GM19452 (cell line): ENCODE measurements around the gene CRYBA4.

Experiments used
- ATAC-seq: cut with Tn5 transposase; IDR thresholded peaks from one replicate; pipeline ENCODE4 v1.9.1; 2021; ENCODE audit not compliant: unreplicated experiment

Gene CRYBA4

DNA sequence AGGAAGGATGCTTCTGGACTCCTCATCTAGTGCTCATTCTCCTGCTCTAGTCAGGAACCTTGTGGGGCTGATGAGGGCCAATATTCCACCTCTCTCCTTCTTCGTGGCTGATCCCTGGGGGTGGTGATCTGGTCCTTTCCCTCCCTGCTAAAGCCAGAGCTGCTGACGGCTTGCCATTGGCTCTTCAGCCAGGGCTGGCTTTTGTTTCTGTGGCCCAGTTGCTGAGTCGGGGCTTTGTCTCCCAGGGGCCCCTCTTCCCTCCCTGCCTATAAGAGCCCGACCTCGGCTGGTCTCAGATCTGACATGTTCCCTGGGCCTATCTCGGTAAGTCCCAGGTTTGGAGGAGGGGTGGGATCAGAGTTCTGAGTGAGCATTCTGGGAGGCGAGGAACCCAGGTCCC, at the start of gene CRYBA4:
Gene CRYBA4 (plus strand): TSS at position 301 of the 400 bp plus-strand sequence. CDS start 634 bp downstream, outside the sequence.
- ATAC-seq: no peak

DNA sequence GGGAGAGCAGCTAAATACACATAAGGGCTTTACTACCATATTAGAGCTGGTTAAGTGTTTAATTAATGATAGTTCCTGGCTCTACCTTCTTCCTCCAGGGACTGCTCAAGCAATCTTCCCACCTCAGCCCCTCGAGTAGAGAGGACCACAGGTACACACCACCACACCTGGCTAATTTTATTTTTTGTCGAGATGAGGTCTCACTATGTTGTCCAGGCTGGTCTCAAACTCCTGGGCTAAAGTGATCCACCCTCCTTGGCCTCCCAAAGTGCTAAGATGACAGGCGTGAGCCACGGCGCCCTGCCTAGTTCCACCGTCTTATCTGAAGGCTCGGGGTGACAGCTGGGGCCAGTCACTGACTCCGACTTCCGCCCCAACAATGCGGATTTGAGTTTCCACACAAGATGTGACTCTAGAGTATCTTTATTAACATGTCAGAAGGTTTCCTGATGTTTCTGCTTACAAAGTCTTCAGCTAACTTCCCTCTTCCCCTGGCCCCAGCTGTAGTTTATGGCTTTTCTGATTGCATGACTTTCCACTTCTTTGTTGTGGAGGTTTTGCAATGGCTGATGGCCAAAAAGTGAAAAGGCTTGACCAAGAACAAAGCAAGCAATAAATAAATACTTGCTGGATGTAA, 48.6 kb upstream of the CRYBA4 start:
- ATAC-seq: no peak

DNA sequence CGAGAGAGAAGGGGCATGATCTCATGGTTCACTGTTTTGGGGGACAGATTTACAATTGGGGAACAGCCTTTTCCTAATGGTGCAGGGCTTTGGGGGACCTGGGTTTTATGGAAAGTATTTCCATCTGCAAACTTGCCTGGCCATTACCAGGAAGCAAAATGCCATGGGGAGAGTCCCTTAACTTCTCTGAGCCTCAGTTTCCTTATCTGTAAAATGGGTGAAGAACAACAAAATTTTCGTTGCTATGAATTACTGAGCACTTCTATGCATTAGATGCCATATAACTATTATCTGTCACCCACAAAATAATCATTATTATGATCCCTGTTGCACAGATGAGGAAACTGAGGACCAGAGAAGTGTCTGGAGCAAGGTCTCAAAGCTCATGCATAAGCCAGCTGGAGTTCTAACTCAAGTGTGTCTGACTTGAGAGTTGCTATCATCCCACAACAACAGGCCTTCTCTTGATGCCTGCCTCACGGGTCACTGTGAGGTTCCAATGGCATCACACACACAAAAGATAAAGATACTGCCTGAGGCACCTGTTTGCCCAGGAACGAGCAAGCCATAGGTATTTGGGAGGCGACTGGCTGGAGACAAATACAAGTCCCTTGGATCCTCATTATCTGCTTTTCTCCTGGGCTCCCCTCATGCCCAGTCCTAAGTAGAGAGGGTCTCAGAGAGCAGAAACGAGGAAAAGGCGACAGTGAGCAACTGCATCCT, 47.6 kb upstream of the CRYBA4 start:
- ATAC-seq: no peak

DNA sequence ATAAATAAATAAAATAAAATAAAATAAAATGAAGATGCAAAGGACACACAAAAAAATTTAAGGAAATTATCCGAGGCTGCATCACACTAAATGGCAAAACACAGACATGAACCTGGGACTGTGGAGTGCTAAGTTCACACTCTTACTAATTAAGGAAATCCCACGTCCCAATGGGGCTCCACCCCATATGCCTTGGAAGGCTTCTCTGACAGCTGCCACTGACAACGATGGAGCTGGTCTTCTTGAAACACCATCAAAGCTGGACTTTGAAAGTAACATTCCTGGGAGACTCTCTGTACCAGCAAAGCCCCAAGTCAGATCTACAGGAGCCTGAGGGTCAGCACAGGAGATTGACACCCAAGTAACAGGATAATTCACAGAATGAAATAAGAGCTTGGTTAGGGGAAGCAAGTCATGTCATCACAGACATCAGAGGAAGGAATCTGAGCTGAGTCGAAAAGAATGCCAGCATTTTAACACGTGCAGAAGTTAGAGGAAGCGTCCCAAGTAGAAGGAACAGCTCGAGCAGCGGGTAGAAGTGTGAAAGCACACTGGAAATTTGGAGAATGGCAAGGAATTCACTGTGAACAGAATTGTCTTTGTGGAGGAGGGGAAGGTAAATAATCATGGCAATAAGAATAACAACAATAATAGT, 45.6 kb upstream of the CRYBA4 start:
- no peak for ATAC-seq

DNA sequence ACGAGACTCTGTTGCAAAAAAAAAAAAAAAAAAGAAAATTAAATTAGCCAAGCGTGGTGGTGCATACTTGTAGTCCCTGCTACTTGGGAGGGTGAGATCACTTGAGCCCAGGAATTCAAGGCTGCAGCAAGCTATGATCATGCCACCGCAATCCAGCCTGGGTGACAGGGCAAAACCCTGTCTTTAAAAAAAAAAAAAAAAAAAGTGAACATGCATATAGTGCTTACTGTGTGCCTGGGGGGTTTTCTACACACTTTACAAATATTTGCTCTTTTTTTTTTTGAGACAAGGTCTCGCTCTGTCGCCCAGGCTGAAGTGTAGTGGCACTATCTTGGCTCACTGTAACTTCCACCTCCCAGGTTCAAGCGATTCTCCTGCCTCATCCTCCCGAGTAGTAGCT, 44.7 kb upstream of the CRYBA4 start:
- no peak for ATAC-seq

DNA sequence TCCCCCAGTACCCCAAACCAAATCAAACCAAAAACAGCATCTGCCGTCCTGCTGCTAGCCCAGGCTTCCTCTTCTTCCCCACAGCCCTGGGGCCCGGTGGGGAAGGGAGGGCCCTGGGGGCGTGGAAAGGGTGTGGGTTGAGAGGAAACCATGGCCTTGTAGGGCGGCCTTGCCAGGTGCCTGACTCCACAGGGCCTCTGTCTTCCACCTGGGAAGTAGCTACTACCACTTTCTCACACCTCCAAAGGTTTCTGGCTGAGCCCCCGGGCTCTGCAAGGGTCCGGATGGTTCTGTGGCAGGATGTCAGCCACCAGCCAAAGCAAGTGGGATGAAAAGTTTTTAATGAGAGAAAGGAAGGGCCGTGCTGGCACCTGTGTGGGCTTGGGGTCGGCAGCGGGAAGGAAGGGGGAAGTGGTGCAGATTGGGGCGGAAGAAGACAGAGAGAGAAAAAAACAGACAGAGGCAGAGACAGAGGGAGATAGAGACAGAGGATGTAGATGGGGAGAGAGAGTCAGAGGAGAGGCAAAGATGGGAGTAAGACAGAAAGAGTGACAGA, 42.4 kb upstream of the CRYBA4 start:
- peak; percentile 69 for ATAC-seq

DNA sequence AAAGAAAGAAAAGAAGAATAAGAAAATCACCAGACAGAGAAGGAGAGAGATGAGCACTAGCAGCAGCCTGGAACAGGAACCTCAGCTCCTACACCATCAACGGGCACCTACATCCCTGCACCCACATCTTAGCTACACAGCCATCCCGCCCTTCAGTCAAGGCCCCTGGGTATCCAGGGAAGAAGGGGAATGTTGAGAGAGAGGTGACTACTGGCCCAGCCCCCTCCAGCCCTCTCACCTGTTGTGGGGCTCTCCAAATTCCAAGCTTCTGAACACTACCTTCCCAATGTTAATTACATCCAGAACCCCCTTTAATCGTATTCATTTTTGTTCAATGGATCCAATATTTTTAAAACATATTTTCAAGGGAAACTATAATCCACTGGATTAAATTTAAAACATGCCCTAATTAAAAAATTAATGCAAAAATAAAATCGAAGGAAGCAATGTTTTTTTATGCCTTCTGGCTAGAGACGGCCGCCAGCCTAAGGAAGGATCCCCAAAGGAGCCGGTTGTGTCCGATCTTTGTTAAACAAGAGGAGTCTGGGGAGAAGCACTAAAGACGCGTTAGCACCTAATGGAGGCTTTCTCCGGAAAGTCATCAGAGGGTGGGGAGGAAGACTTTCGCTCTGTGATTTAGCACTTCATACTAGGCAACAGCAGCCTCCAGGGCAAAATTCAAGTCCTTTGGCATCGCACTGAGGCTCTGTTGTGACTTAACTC, 41.4 kb upstream of the CRYBA4 start:
- no peak for ATAC-seq

DNA sequence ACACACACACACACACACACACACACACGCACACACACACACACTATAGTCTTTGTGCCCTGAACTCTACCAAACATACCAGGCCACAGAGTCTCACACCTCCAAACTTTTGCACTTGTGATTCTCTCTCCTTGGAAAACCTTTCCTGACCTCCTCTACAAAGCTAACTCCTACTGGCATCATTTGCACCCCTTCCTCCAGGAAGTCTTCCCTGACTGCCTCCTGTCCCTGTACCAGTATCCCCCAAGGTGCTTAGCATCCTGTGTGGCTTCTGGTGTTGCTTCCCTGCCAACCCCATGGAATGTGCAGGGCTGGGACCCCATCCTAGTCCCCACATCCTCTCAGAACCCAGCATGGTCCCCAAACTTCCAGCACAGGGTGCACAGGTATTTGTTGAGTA, 40.7 kb upstream of the CRYBA4 start:
- no peak for ATAC-seq

DNA sequence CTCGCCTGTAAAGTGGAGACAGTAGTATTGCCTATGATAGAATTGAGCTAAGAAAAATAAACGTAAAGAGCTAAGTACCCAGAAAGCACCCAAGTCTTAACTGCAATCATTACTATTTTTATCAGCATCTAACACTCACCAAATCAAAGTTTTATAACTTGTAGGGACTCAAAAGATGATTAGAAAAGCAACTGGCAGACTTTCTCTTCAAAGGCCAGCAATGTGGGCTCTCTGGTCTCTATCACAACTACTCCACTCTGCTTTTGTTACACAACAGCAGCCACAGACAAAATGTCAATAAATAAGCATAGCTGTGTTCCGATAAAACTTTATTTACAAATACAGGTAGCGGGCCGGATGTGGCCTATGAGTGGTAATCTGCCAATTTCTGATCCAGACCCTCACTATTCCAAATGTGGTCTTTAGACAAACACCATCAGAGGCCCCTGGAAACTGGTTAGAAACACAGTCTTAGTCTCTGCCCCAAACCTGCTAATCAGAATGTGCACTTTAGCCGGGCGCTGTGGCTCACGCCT, 40.1 kb upstream of the CRYBA4 start:
- ATAC-seq: no peak

DNA sequence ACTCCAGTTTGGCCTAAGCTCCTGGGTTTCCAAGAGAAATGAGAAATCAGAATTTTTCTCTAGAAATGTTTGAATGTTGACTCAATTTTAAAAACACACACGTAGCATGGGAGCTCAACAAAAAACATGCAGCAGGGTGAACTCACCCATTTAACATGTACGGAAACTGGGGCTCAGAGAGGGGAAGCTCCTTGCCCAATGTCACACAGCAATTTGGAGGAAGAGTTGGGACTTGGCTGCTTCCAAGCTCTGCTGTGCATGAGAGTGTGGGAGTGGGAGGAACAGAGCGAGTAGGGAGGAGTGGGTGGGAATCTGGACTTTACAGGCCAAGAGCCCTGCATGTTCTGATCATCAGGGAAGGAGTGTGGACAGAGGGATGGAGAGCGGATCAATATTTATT, 37.8 kb upstream of the CRYBA4 start:
- no peak for ATAC-seq

DNA sequence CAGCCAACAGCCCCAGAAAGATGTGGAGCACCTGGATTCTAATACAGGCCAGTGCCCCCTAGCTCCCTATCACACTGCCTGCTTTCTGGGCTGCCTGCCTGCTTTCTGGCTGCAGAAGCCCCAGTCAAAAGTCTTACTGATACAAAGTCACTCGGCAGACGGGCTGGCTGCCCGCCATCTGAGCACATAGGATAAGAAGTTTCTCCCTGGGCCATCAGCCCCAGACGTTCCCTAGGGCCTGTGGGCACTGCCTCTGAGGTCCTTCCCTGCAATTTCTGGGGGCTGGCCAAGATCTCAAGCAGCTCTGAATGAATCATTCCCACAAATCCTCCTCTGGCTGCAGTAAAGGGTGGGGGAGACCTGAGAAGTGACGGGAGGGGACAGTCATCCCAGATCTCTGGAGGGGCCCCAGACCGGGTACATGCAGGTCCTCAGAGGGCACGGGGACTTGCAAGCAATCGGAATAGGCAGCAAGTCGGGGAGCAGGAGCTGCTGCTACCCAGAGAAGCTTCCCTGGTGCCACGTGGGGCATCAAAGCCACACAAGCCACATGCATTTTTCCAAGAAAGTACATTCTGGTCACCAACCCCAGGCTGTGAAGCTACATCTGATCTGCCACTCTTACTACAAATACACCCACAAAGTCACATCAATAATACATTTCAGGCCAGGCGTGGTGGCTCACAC, 36.5 kb upstream of the CRYBA4 start:
- no peak for ATAC-seq

DNA sequence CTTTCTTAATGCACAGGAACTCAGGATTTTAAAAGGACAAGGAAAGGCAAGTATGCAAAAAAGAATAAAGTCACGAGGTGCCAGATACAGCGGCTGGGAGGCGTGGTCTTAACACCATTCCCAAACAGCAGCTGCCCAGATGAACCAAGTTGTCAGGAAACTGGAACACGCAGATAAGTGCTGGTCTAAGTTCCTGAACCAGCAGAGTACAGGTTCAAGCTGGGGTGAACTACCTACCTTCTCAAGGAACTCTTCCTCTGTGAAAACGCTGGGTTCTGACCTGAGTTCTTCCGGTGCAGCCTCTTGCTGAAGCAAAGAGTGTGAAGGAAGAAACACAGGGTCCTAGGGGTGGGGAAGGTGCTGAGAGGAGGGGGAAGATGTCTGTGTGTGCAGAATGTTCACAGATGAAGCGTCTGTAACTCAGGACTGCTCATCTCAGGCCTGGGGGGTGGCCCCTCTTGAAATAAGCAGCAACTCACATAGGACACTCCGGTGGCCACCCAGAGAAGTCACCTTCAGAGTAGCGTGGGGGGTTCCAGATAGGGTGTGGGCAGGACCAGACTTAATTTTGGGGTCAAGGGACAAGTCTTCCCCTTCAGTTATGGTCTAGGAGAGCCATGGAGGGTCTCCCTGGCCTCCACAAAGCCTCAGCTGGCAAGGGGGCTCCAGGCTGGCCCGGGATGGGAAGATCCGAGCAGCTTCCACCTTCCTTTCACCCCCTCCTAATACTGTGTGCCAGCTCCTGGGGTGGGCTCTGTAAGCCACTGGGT, 35.0 kb upstream of the CRYBA4 start:
- no peak for ATAC-seq

DNA sequence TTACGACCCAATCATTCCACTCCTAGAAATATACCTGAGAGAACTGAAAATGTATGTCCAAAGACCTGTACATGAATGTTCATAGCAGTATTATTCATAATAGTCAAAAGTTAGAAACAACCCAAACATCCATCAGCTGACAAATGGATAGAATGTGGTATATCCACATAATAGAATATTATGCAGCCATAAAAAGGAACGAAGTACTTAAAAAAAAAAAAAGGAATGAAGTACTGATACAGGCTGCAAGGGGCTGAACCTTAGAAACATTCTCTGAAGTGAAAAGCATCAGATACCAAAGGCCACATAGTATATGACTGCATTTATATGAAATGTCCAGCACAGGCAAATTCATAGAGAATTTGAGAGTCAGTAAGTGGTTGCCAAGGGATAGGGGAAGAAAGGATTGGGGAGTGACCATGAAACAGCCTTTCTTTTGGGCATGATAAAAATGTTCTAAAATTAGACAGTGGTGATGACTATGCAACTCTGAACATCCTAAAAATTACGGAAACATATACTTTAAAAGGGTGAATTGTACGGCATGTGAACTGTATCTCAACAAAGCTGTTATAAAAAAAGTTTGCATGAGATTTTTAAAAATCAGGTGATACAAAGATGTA, 33.7 kb upstream of the CRYBA4 start:
- no peak for ATAC-seq

DNA sequence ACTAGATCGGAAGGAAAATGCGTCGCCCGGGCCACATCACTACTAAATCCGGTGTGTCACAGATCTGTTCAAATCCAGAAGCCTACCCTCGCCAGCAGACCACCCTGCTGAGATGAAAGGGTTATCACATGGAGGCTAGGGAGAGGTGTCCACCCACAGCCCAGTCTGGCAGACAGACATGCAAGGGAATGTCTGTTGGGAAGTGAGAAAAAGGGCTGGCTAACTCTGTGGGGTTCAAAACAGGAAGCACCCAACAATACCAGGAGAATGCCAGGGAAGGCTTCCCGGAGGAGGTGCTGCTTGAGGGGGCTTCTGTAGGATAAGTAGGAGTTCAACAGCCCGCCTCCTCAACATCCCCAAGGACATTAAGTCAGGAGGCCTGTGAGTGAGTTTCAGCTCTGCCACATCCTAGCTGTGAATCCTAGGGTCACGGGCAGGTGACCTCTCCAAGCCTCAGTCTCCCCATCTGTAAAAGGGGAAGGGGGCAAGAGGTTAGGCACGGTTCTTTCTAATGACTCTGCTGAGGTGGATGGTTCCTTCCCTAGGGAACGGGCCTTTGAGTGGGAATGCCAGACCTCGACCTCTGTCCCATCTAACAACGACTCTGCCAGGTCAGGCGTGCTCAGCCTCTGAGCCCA, 32.9 kb upstream of the CRYBA4 start:
- ATAC-seq: no peak

DNA sequence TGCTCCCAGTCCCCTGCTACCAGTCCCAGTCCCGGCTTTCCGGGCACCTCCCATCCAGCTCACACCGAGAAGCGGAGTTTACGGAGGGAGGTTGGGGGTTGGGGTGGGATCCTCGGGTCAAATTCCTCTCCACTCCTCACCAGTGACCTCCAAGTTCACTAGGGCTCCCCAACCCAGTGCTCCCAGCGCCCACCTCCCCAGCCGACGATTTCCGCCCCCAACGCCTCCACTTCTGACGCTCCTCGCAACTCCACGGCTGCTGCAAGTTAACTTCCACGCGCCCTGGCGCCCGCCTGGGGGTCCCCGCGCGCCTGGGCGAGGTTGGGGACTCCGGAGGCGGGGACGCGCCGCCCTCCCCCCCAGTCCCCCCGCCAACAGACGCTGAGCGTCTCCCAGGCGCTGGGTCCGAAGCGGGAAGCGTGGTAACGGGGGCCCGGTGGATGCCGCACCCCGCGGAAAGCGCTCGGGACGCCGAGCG, 32.4 kb upstream of the CRYBA4 start:
- ATAC-seq: no peak

DNA sequence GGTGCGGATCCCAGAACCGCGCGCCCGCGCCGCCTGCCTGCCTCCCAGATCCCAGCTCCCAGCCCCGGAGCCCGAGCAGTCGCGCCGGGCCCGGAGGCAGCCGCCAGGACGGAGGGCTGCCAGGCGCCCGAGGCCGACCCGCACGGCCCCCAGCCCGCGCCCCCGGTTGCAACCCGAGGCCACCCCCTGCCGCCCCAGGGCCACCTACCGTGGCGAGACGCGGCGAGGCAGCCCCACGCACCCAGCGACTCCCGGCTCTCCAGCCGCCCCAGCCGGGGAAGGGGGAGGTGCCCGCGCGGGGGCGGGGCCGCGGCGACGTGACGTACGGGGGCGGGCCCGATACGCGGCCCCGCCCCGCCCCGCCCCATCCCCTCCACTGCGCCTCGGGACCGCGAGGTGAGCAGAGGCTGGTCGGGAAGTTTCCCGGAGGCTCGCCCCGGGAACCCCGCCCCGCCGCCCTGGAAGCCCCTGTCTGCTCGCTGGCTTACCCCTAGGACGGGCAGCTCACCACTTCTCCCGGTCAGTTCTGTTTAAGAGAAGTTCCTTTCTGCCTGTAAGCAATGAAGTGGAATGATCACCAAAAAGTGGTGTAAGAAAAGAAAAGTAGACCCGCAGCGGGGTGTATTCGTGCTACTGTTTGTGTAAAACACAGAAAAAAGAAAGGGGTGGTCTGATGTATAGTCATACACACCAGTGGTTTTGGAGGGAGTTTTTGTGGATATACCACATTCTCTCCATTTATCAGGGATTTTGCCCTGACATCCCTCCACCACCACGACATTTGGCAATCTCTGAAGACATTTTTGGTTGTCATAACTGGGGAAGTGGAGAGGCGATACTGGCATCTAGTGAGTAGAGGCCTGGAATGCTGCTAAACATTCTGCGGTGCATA, 31.7 kb upstream of the CRYBA4 start, which contains the start of gene TPST2:
Gene TPST2 (minus strand): TSS at position 288 of the 892 bp plus-strand sequence. CDS start 48,502 bp downstream, outside the sequence.
- peak; percentile 57 for ATAC-seq

DNA sequence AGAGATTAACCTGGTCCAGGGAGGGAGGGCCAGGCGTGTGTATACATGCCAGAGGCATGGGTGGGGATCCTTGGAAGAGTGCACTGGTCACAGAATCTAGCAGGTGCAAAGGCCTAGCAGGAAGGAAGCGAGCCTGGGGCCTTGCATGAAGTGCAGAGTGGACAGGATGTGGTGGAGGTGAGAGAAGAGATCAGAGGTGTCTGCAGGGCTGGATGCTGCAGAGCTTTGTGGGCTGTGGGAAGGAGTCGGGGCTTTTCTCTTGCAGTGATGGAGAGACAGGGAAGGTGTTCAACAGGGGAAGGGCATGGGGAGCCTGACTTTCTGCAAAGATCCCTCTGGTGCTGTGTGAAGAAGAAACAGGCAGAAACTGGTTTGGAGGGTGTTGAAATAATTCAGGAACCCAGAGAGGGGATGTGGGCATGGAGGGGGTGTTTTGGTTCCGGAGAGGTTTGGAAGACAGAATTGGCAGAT, 29.3 kb upstream of the CRYBA4 start:
- ATAC-seq: peak; percentile 70
